ENCODE data around the gene GPR75.

Gene GPR75

GRCh38 chr2:53886406-53887280, 26.9 kb upstream of the GPR75 start:
- no peak for TF ChIP-seq CTCF (IDR thresholded peaks at IDR 0.05; ENCODE audit: low read depth, low read length)
- no peak overlapping the region for H3K4me3 ChIP-seq (ENCODE audit: low read depth, low read length)
- DNase-seq (ENCODE audit: low read depth, low spot score) = no peak
- in situ Hi-C loops (cut with HindIII; ENCODE audit: low sequenced_read_pairs) = no loop called here

GRCh38 chr2:53884883-53885282, 25.1 kb upstream of the GPR75 start:
- no peak overlapping the region for H3K4me3 ChIP-seq (ENCODE audit: low read depth, low read length)
- no peak for DNase-seq (ENCODE audit: low read depth, low spot score)
- in situ Hi-C loops (cut with HindIII; ENCODE audit: low sequenced_read_pairs) = no loop called here
- no peak for TF ChIP-seq CTCF (IDR thresholded peaks at IDR 0.05; ENCODE audit: low read depth, low read length)

- H3K4me3 ChIP-seq (ENCODE audit: low read depth, low read length) = no peak overlapping the region
- in situ Hi-C loops (cut with HindIII; ENCODE audit: low sequenced_read_pairs) = no loop called here
- no peak for DNase-seq (ENCODE audit: low read depth, low spot score)
- no peak for TF ChIP-seq CTCF (IDR thresholded peaks at IDR 0.05; ENCODE audit: low read depth, low read length)
Measured at GRCh38 chr2:53881986-53882385, 22.2 kb upstream of the GPR75 start.

- in situ Hi-C loops (cut with HindIII; ENCODE audit: low sequenced_read_pairs) = no loop called here
- H3K4me3 ChIP-seq (ENCODE audit: low read depth, low read length) = no peak overlapping the region
- no peak for DNase-seq (ENCODE audit: low read depth, low spot score)
- no peak for TF ChIP-seq CTCF (IDR thresholded peaks at IDR 0.05; ENCODE audit: low read depth, low read length)
Measured at GRCh38 chr2:53881360-53881759, 21.6 kb upstream of the GPR75 start.

- no peak for TF ChIP-seq CTCF (IDR thresholded peaks at IDR 0.05; ENCODE audit: low read depth, low read length)
- H3K4me3 ChIP-seq (ENCODE audit: low read depth, low read length) = no peak overlapping the region
- in situ Hi-C loops (cut with HindIII; ENCODE audit: low sequenced_read_pairs) = no loop called here
- DNase-seq (ENCODE audit: low read depth, low spot score) = peak; percentile 82
Measured at GRCh38 chr2:53880756-53881155, 21.0 kb upstream of the GPR75 start.

- in situ Hi-C loops (cut with HindIII; ENCODE audit: low sequenced_read_pairs) = no loop called here
- no peak overlapping the region for H3K4me3 ChIP-seq (ENCODE audit: low read depth, low read length)
- no peak for TF ChIP-seq CTCF (IDR thresholded peaks at IDR 0.05; ENCODE audit: low read depth, low read length)
- no peak for DNase-seq (ENCODE audit: low read depth, low spot score)
Measured at GRCh38 chr2:53877556-53877955, 17.8 kb upstream of the GPR75 start.
